ENCODE data around the gene GPC5. TPM values are rescaled to one million over a fixed set of nuclear protein-coding genes. Genes with fewer than 3 reads are reported as not detected.

GPC5 gene
- total RNA-seq, 1 donor from 2014 or later, result 0.57 TPM

DNA sequence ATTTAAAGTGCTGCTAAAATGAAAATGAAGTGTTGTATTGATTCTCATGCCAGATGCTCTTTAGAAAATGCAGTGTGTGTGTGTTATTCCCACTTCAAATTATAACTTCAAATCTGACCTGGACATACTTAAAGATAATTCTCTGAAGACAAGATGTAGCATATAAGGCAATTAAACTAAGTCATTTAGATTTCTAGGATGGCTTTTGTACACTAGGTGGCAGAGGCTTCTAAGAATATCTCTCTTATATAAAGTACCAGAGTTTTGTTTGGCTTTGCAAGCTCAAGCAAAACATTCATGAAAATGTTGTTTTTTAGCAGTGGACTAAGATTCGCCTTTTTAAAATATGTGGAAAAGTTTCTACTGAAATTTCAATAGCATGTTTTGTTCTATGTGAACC, 407.2 kb downstream of the GPC5 start:
- Mint-ChIP-seq H3K27ac (no peak overlapping the region), H3K36me3 (ENCODE audit: insufficient read depth) (no peaks in the 10 kb centered on the region), H3K9me3 (ENCODE audit: low read depth) (no peaks in the 10 kb centered on the region), H3K4me1 (ENCODE audit: low read depth) (no peaks in the 10 kb centered on the region), H3K27me3 (no peaks in the 10 kb centered on the region), H3K4me3 (ENCODE audit: low read depth) (no peak overlapping the region)
- DNase-seq (ENCODE audit: low spot score, unreplicated experiment), result no peak
- TF ChIP-seq CTCF (IDR thresholded peaks at IDR 0.05; ENCODE audit: unreplicated experiment), result peak; percentile 21

GRCh38 chr13:91809161-91809560, 410.7 kb downstream of the GPC5 start:
- H3K4me1 Mint-ChIP-seq (ENCODE audit: low read depth), result no peaks in the 10 kb centered on the region
- H3K4me3 Mint-ChIP-seq (ENCODE audit: low read depth), result no peak overlapping the region

DNA sequence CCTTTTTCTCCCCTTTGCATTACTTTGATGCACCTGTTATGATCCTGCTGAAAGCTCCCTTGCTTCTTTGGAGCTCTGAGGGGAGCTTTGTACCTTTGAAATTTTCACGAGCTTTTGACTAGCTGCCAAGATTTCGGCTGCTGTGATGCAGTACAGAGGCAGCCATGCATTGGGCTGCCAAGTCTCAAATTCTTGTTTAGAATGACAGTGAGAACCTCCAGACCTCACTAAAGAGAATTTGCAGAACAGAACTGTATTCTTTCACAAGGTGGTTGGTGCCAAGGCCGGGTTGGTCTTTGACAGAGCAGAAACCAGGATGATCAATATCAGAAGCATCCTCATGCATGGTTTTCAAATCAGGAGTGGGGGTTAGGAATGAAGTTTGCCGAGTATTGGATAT, 414.8 kb downstream of the GPC5 start:
- no peaks in the 10 kb centered on the region for H3K4me1 Mint-ChIP-seq (ENCODE audit: low read depth)
- H3K27ac Mint-ChIP-seq, result no peak overlapping the region
- H3K36me3 Mint-ChIP-seq (ENCODE audit: insufficient read depth), result no peaks in the 10 kb centered on the region
- no peak for DNase-seq (ENCODE audit: low spot score, unreplicated experiment)
- H3K9me3 Mint-ChIP-seq (ENCODE audit: low read depth), result no peaks in the 10 kb centered on the region
- H3K4me3 Mint-ChIP-seq (ENCODE audit: low read depth), result no peak overlapping the region
- H3K27me3 Mint-ChIP-seq, result no peaks in the 10 kb centered on the region
- TF ChIP-seq CTCF (IDR thresholded peaks at IDR 0.05; ENCODE audit: unreplicated experiment), result no peak

More at GRCh38 chr13:91809161-91809560, 410.7 kb downstream of the GPC5 start:
- no peaks in the 10 kb centered on the region for H3K27me3 Mint-ChIP-seq
- no peak for DNase-seq (ENCODE audit: low spot score, unreplicated experiment)
- no peaks in the 10 kb centered on the region for H3K9me3 Mint-ChIP-seq (ENCODE audit: low read depth)
- H3K27ac Mint-ChIP-seq, result no peak overlapping the region
- TF ChIP-seq CTCF (IDR thresholded peaks at IDR 0.05; ENCODE audit: unreplicated experiment), result no peak
- no peaks in the 10 kb centered on the region for H3K36me3 Mint-ChIP-seq (ENCODE audit: insufficient read depth)

GRCh38 chr13:91816263-91816807, 417.9 kb downstream of the GPC5 start:
- no peak for DNase-seq (ENCODE audit: low spot score, unreplicated experiment)
- no peaks in the 10 kb centered on the region for H3K9me3 Mint-ChIP-seq (ENCODE audit: low read depth)

GRCh38 chr13:91817250-91817649, 418.8 kb downstream of the GPC5 start:
- no peaks in the 10 kb centered on the region for H3K36me3 Mint-ChIP-seq (ENCODE audit: insufficient read depth)
- no peak for TF ChIP-seq CTCF (IDR thresholded peaks at IDR 0.05; ENCODE audit: unreplicated experiment)
- H3K27ac Mint-ChIP-seq, result no peak overlapping the region
- H3K27me3 Mint-ChIP-seq, result no peaks in the 10 kb centered on the region
- no peaks in the 10 kb centered on the region for H3K4me1 Mint-ChIP-seq (ENCODE audit: low read depth)
- no peaks in the 10 kb centered on the region for H3K9me3 Mint-ChIP-seq (ENCODE audit: low read depth)
- no peak overlapping the region for H3K4me3 Mint-ChIP-seq (ENCODE audit: low read depth)
- no peak for DNase-seq (ENCODE audit: low spot score, unreplicated experiment)

More at GRCh38 chr13:91816263-91816807, 417.9 kb downstream of the GPC5 start:
- Mint-ChIP-seq H3K27me3 (no peaks in the 10 kb centered on the region), H3K36me3 (ENCODE audit: insufficient read depth) (no peaks in the 10 kb centered on the region), H3K27ac (no peak overlapping the region), H3K4me3 (ENCODE audit: low read depth) (no peak overlapping the region), H3K4me1 (ENCODE audit: low read depth) (no peaks in the 10 kb centered on the region)
- no peak for TF ChIP-seq CTCF (IDR thresholded peaks at IDR 0.05; ENCODE audit: unreplicated experiment)

Data from progenitor cell of endocrine pancreas (in vitro differentiated cells).